ENCODE results near the gene POM121.
"Not testable (repeated sequence)": the region's sequence is repeated elsewhere in the genome, so short reads cannot be mapped to it uniquely, and the experiment has no call there.

GRCh38 chr7:72908422-72908821, 16.5 kb upstream of the POM121 start:
- TF ChIP-seq TAF1 (IDR thresholded peaks at IDR 0.05; ENCODE audit: borderline replicate concordance, low read depth, low read length); ELK1 (IDR thresholded peaks at IDR 0.05; ENCODE audit: low read depth, low read length); MXI1 (IDR thresholded peaks at IDR 0.05; ENCODE audit: low read depth, low read length); EZH2 (IDR thresholded peaks at IDR 0.05; ENCODE audit: borderline replicate concordance, control insufficient read depth, low read depth, low read length); CEBPB (IDR thresholded peaks at IDR 0.05; ENCODE audit: borderline replicate concordance in 1 of 2, low read depth in 2 of 2, low read length in 2 of 2); SREBF1 (IDR thresholded peaks at IDR 0.05; ENCODE audit: low read length); ZBTB33 (IDR thresholded peaks at IDR 0.05); CHD1 (IDR thresholded peaks at IDR 0.05; ENCODE audit: low read depth, low read length); SP1 (IDR thresholded peaks at IDR 0.05; ENCODE audit: low read depth, low read length); POLR2A (IDR thresholded peaks at IDR 0.05; ENCODE audit: low read depth, low read length): not testable (repeated sequence)
- TF ChIP-seq, protein P1, sequence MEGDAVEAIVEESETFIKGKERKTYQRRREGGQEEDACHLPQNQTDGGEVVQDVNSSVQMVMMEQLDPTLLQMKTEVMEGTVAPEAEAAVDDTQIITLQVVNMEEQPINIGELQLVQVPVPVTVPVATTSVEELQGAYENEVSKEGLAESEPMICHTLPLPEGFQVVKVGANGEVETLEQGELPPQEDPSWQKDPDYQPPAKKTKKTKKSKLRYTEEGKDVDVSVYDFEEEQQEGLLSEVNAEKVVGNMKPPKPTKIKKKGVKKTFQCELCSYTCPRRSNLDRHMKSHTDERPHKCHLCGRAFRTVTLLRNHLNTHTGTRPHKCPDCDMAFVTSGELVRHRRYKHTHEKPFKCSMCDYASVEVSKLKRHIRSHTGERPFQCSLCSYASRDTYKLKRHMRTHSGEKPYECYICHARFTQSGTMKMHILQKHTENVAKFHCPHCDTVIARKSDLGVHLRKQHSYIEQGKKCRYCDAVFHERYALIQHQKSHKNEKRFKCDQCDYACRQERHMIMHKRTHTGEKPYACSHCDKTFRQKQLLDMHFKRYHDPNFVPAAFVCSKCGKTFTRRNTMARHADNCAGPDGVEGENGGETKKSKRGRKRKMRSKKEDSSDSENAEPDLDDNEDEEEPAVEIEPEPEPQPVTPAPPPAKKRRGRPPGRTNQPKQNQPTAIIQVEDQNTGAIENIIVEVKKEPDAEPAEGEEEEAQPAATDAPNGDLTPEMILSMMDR (IDR thresholded peaks at IDR 0.05 in 2 of 3, conservative IDR thresholded peaks at IDR 0.05 in 1 of 3; ENCODE audit: control insufficient read depth in 2 of 3, extremely low read depth in 1 of 3, insufficient read depth in 1 of 3, low read depth in 3 of 3, low read length in 3 of 3), result not testable (repeated sequence)
- TF ChIP-seq, protein P2, sequence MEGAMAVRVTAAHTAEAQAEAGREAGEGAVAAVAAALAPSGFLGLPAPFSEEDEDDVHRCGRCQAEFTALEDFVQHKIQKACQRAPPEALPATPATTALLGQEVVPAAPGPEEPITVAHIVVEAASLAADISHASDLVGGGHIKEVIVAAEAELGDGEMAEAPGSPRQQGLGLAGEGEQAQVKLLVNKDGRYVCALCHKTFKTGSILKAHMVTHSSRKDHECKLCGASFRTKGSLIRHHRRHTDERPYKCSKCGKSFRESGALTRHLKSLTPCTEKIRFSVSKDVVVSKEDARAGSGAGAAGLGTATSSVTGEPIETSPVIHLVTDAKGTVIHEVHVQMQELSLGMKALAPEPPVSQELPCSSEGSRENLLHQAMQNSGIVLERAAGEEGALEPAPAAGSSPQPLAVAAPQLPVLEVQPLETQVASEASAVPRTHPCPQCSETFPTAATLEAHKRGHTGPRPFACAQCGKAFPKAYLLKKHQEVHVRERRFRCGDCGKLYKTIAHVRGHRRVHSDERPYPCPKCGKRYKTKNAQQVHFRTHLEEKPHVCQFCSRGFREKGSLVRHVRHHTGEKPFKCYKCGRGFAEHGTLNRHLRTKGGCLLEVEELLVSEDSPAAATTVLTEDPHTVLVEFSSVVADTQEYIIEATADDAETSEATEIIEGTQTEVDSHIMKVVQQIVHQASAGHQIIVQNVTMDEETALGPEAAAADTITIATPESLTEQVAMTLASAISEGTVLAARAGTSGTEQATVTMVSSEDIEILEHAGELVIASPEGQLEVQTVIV (IDR thresholded peaks at IDR 0.05; ENCODE audit: borderline replicate concordance, partially characterized antibody), result not testable (repeated sequence)

Data from GM12878 (cell line).